HCT116 (cell line): Measurements from ENCODE around the gene ARAP1. TPM values are rescaled to one million over a fixed set of nuclear protein-coding genes. Genes with fewer than 3 reads are reported as not detected.

Source experiments
- ATAC-seq: fragments of 200-7000 bp; cut with Tn5 transposase; 2 replicates; pipeline ENCODE4 v1.9.1; 2020; ENCODE audit warnings: mild to moderate bottlenecking, moderate library complexity
- BruUV-seq: library from RNA; stranded (reverse); fragments of 400-500 nt; replicated peaks from 2 replicates; lab custom pipeline; 2021; lab: Mats Ljungman, UMichigan
- CTCF ChIA-PET: fragments of 300-600 bp; sonication (Branson Sonifier 250); formaldehyde crosslinking; loops from one replicate; lab custom pipeline; 2021; ENCODE audit warnings: antibody characterized with exemption; lab: Charles Lee
- POLR2A ChIA-PET: fragments of 300-600, 350-600 bp; sonication (Branson Sonifier 250); formaldehyde crosslinking; loops from one replicate; lab custom pipeline; 2021; ENCODE audit warnings: antibody characterized with exemption; lab: Charles Lee
- RAD21 ChIA-PET, 2 experiments: fragments of 300-600 bp; sonication (Branson Sonifier 250); formaldehyde crosslinking; loops; one replicate each; lab custom pipeline; 2023; ENCODE audit warnings: low total read pairs in 2 of 2; ENCODE audit not compliant: uncharacterized antibody in 2 of 2, unreplicated experiment in 2 of 2, low non-redundant PET in 1 of 2; lab: Charles Lee
- DNase-seq: peaks from one replicate; pipeline ENCODE4 v3.0.0-alpha.2; 2010; ENCODE audit warnings: low read depth, low spot score
- H2AFZ ChIP-seq: fragments of 200-600 bp; shearing (Covaris generic), sonication (generic); 2 replicates; pipeline ENCODE4 v1.6.1; 2017; ENCODE audit warnings: low read depth, mixed run types, mixed read lengths, antibody characterized with exemption, low read length; ENCODE audit not compliant: poor library complexity, severe bottlenecking
- H3K27ac ChIP-seq: 2 replicates; pipeline ENCODE4 v1.5.1; 2012; ENCODE audit warnings: low read depth, low read length
- H3K27me3 ChIP-seq: fragments of 200-600 bp; sonication (generic); 2 replicates; pipeline ENCODE4 v1.6.1; 2016; ENCODE audit warnings: mixed run types, low read length, mixed read lengths; ENCODE audit not compliant: insufficient read depth
- H3K36me3 ChIP-seq, 2 experiments: fragments of 200-500 bp in 1 of 2; fragments of 200-600 bp in 1 of 2; sonication (Bioruptor generic) in 1 of 2; sonication (generic) in 1 of 2; 2 replicates each; pipeline versions ENCODE4 v1.5.1 to v1.6.1; 2014 to 2016; ENCODE audit warnings: low read length in 2 of 2, inconsistent platforms in 1 of 2, mixed read lengths in 1 of 2, mixed run types in 1 of 2; ENCODE audit not compliant: insufficient read depth in 2 of 2, control insufficient read depth in 1 of 2
- H3K4me1 ChIP-seq, 2 experiments: fragments of 200-600 bp in 1 of 2; sonication (generic) in 1 of 2; 2 replicates each; pipeline versions ENCODE4 v1.5.1 to v1.6.1; 2012 to 2017; ENCODE audit warnings: low read length in 2 of 2, inconsistent platforms in 1 of 2, mild to moderate bottlenecking in 1 of 2, mixed read lengths in 1 of 2, mixed run types in 1 of 2, moderate library complexity in 1 of 2; ENCODE audit not compliant: insufficient read depth in 2 of 2, control insufficient read depth in 1 of 2
- H3K4me2 ChIP-seq: fragments of 200-600 bp; sonication (generic); 2 replicates; pipeline ENCODE4 v1.6.1; 2017; ENCODE audit warnings: mixed run types, low read length, mixed read lengths
- H3K4me3 ChIP-seq, 2 experiments: fragments of 200-600 bp in 1 of 2; sonication (generic) in 1 of 2; replicated peaks in 1 of 2; 2 replicates each; pipeline ENCODE4 v1.5.1; 2011 to 2016; ENCODE audit warnings: low read length in 2 of 2, control low read depth in 1 of 2, low read depth in 1 of 2, mild to moderate bottlenecking in 1 of 2, mixed read lengths in 1 of 2, mixed run types in 1 of 2
- H3K79me2 ChIP-seq: fragments of 200-600 bp; sonication (generic); 2 replicates; pipeline ENCODE4 v1.6.1; 2017; ENCODE audit warnings: mild to moderate bottlenecking, mixed run types, low read length, moderate library complexity, mixed read lengths; ENCODE audit not compliant: insufficient read depth
- H3K9ac ChIP-seq: fragments of 200-600 bp; sonication (generic); 2 replicates; pipeline ENCODE4 v1.6.1; 2016; ENCODE audit warnings: low read length, mixed read lengths
- H3K9me2 ChIP-seq: fragments of 200-600 bp; sonication (generic), shearing (Covaris generic); 2 replicates; pipeline ENCODE4 v1.6.1; 2017; ENCODE audit warnings: mixed run types, mild to moderate bottlenecking, moderate library complexity; ENCODE audit not compliant: insufficient read depth
- H3K9me3 ChIP-seq, 2 experiments: fragments of 200-500 bp in 1 of 2; fragments of 200-600 bp in 1 of 2; sonication (Bioruptor generic) in 1 of 2; sonication (generic) in 1 of 2; 2 replicates each; pipeline ENCODE4 v1.6.1; 2014 to 2017; ENCODE audit warnings: low read length in 2 of 2, mixed read lengths in 2 of 2, inconsistent platforms in 1 of 2, low read depth in 1 of 2, mild to moderate bottlenecking in 1 of 2, mixed run types in 1 of 2, moderate library complexity in 1 of 2; ENCODE audit not compliant: control insufficient read depth in 1 of 2, insufficient read depth in 1 of 2
- H4K20me1 ChIP-seq: fragments of 200-600 bp; sonication (generic), shearing (Covaris generic); 2 replicates; pipeline ENCODE4 v1.6.1; 2017; ENCODE audit warnings: mixed run types, mild to moderate bottlenecking, moderate library complexity; ENCODE audit not compliant: insufficient read depth
- CTCF ChIP-seq, 3 experiments: fragments of 200-600 bp in 1 of 3; sonication (generic) in 1 of 3; IDR thresholded peaks in 2 of 3; conservative IDR thresholded peaks in 1 of 3; 2 replicates each; pipeline ENCODE4 v1.5.1; 2012 to 2017; ENCODE audit warnings: low read depth in 2 of 3, low read length in 2 of 3, antibody characterized with exemption in 1 of 3, borderline replicate concordance in 1 of 3, control low read depth in 1 of 3, mild to moderate bottlenecking in 1 of 3, mixed read lengths in 1 of 3, mixed run types in 1 of 3, moderate library complexity in 1 of 3; ENCODE audit not compliant: insufficient read depth in 1 of 3
- ELF1 ChIP-seq: IDR thresholded peaks from 2 replicates; pipeline ENCODE4 v1.6.1; 2012; ENCODE audit warnings: low read depth, borderline replicate concordance
- REST ChIP-seq: IDR thresholded peaks from 2 replicates; pipeline ENCODE4 v1.6.1; 2012; ENCODE audit warnings: low read depth
- SIN3A ChIP-seq: IDR thresholded peaks from 2 replicates; pipeline ENCODE4 v1.6.1; 2012; ENCODE audit warnings: low read depth
- SRF ChIP-seq: IDR thresholded peaks from 2 replicates; pipeline ENCODE4 v1.6.1; 2012; ENCODE audit warnings: low read depth
- TCF7L2 ChIP-seq: IDR thresholded peaks from 2 replicates; pipeline ENCODE4 v1.7.0; 2011; ENCODE audit warnings: borderline replicate concordance, inconsistent platforms; ENCODE audit not compliant: insufficient read depth, insufficient read length; ENCODE audit errors: extremely low read depth
- ZFX ChIP-seq: fragments of 450-650 bp; IDR thresholded peaks from 2 replicates; pipeline ENCODE4 v1.6.1; 2017
- intact Hi-C: fragments of 100-400 bp; cut with micrococcal nuclease; formaldehyde crosslinking; loops from 2 replicates; pipeline ENCODE4 v1.10.0; 2022
- total RNA-seq: library from RNA; stranded (reverse); gene quantifications from one replicate; pipeline ENCODE4 v1.2.1, GENCODE V29; 2021; ENCODE audit not compliant: unreplicated experiment

Gene ARAP1
- total RNA-seq, 1 experiment from 2014 or later: 57.4 TPM

- BruUV-seq: no TSS peak
- H3K4me1 ChIP-seq: peaks cover 0 to 13% of the 10 kb centered on the region in 2 experiments; a peak in 3 of 4 replicates
- TF ChIP-seq CTCF (IDR thresholded peaks at IDR 0.05 in 2 of 3, conservative IDR thresholded peaks at IDR 0.05 in 1 of 3; ENCODE audit: borderline replicate concordance in 1 of 3, insufficient read depth in 1 of 3, low read depth in 2 of 3, low read length in 2 of 3) (no peak), SIN3A (no peak), SRF (no peak), TCF7L2 (no peak), ELF1 (no peak), REST (no peak), ZFX (no peak)
- TF ChIP-seq, all 23 proteins: peak for 0
- Histone ChIP-seq H3K36me3 (0 out of 4 replicates have a peak, but pooled peaks cover 0 to 3% of the 10 kb centered on the region in 2 experiments), H2AFZ (no peak overlapping the region), H3K4me2 (no peak overlapping the region), H3K9ac (no peak overlapping the region), H3K9me2 (no peaks in the 10 kb centered on the region), H4K20me1 (no peaks in the 10 kb centered on the region), H3K4me3 (no peak overlapping the region), H3K27me3 (no peaks in the 10 kb centered on the region; the same call in 1 of the 2 replicates), H3K9me3 (no peaks in the 10 kb centered on the region), H3K79me2 (no peaks in the 10 kb centered on the region), H3K27ac (no peak overlapping the region)
- intact Hi-C loops: no loop called here
- RAD21 ChIA-PET: no interaction called here
- no peak for ATAC-seq
- no peak for DNase-seq
- CTCF ChIA-PET: interaction anchor here (1.8 to 3.0 kb wide), 4 partner anchors 10 to 214 kb away, joined by 7 to 41 read pairs (median 12); no protein-coding TSS in a partner anchor
- POLR2A ChIA-PET: no interaction called here
Observed at GRCh38 chr11:72685560-72686480, 66.4 kb downstream of the ARAP1 start.
